Measurements from ENCODE around the gene EGF.

EGF gene

DNA sequence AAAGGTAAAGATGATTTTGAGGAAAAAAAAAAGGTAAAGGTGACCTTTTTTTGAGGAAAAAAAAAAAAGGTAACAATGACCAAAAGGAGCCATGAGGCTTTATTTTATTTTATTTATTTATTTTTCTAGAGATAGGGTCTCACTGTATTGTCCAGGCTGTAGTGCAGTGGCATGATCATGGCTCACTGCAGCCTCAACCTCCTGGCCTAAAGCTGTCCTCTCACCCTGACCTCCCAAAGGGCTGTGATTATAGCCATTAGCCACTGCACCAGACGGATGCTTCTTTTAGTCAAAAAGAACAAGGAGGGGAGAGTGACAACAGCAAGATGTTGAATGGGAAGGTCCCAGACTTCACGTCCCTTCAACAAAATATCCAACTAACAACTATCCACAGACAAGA lies 34.3 kb upstream of the EGF start:
- H3K4me3 ChIP-seq (ENCODE audit: low read depth, low read length): no peak overlapping the region

DNA sequence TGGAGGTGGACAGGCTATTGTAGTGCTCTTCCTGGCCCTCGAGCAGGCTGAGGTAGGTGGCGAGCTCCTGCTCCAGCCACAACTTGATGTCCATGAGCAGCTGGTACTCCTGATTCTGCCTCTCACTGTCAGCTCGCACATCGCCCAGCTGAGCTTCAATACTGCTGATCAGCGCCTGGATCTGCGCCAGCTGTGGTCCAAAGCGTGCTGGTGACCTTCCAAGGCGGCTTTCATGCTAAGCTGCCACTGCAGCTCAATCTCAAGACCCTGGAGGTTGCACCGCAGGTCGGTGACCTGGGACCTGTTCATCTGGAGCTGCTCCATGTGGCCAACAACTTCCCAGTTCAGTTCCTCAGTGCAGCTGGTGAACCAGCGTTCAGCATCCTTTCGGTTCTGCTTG lies 33.6 kb upstream of the EGF start:
- Histone ChIP-seq H3K4me1 (ENCODE audit: control insufficient read depth, insufficient read depth, low read length) (no peaks in the 10 kb centered on the region), H3K27ac (ENCODE audit: low read depth, low read length) (no peak overlapping the region), H3K27me3 (ENCODE audit: control insufficient read depth, insufficient read depth, low read length) (no peaks in the 10 kb centered on the region), H3K9ac (ENCODE audit: low read length) (no peak overlapping the region), H3K4me3 (ENCODE audit: low read depth, low read length) (no peak overlapping the region), H3K36me3 (ENCODE audit: control insufficient read depth, insufficient read depth, low read length) (no peaks in the 10 kb centered on the region), H3K9me3 (ENCODE audit: control insufficient read depth, insufficient read depth, low read depth, low read length) (no peaks in the 10 kb centered on the region)

More for the DNA sequence above, 34.3 kb upstream of the EGF start:
- H3K4me1 ChIP-seq (ENCODE audit: control insufficient read depth, insufficient read depth, low read length): no peaks in the 10 kb centered on the region
- no peaks in the 10 kb centered on the region for H3K27me3 ChIP-seq (ENCODE audit: control insufficient read depth, insufficient read depth, low read length)
- no peak overlapping the region for H3K9ac ChIP-seq (ENCODE audit: low read length)
- no peaks in the 10 kb centered on the region for H3K9me3 ChIP-seq (ENCODE audit: control insufficient read depth, insufficient read depth, low read depth, low read length)
- no peaks in the 10 kb centered on the region for H3K36me3 ChIP-seq (ENCODE audit: control insufficient read depth, insufficient read depth, low read length)
- no peak overlapping the region for H3K27ac ChIP-seq (ENCODE audit: low read depth, low read length)

DNA sequence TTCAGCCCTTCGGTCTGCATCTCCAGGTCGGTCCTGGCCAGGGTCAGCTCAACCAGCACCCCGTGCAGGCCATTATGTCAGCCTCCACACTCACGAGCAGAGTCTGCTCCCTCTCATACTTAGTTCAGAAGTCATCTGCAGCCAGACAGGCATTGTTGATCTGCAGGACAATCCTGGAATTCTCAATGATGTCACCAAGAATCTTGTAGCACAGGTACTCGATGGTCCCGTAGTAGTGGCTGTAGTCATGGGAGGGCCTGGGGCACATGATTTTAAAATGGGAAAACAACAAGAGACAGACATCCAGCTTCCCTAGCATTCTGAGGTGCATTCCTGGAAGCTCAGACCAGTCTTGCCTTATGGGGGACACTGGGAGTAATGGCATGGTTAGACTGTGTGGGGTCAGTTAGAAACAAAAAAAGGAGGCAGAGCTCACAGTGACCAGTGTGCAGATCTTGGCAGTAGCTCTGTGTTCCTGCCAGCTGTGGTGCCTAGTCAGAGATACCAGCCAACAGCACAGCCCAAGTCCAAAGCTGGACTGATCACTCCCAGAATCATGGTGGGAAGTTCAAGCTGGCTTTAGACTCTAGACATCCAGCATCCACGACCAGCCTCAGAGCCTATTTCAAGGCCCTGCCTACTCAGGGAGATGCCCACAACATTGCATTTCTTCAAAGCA lies 32.9 kb upstream of the EGF start:
- no peak overlapping the region for H3K9ac ChIP-seq (ENCODE audit: low read length)
- H3K27ac ChIP-seq (ENCODE audit: low read depth, low read length): no peak overlapping the region
- no peaks in the 10 kb centered on the region for H3K9me3 ChIP-seq (ENCODE audit: control insufficient read depth, insufficient read depth, low read depth, low read length)
- H3K27me3 ChIP-seq (ENCODE audit: control insufficient read depth, insufficient read depth, low read length): no peaks in the 10 kb centered on the region
- H3K4me3 ChIP-seq (ENCODE audit: low read depth, low read length): no peak overlapping the region
- no peaks in the 10 kb centered on the region for H3K36me3 ChIP-seq (ENCODE audit: control insufficient read depth, insufficient read depth, low read length)
- H3K4me1 ChIP-seq (ENCODE audit: control insufficient read depth, insufficient read depth, low read length): no peaks in the 10 kb centered on the region

DNA sequence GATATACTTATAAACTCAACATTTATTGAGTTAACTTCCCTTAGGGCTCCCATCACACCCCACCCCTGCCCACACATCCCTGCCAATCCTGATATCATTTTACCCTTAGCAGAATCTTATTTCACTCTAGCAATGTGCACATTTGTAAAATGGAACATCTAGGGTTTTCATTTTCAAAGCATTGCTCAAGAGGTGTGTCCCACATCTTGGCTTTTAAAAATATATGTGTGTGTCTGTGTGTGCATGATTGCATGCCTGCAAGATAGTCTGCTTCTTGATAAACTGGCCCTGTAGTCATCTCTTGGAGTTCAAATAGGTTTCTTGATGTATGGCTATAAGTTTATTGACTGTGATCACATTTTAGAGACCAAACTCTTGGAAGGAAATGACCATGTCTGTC lies 26.4 kb upstream of the EGF start:
- no peak overlapping the region for H3K27ac ChIP-seq (ENCODE audit: low read depth, low read length)
- H3K4me1 ChIP-seq (ENCODE audit: control insufficient read depth, insufficient read depth, low read length): no peaks in the 10 kb centered on the region
- H3K27me3 ChIP-seq (ENCODE audit: control insufficient read depth, insufficient read depth, low read length): no peaks in the 10 kb centered on the region
- H3K4me3 ChIP-seq (ENCODE audit: low read depth, low read length): no peak overlapping the region
- H3K36me3 ChIP-seq (ENCODE audit: control insufficient read depth, insufficient read depth, low read length): no peaks in the 10 kb centered on the region
- no peaks in the 10 kb centered on the region for H3K9me3 ChIP-seq (ENCODE audit: control insufficient read depth, insufficient read depth, low read depth, low read length)
- no peak overlapping the region for H3K9ac ChIP-seq (ENCODE audit: low read length)

DNA sequence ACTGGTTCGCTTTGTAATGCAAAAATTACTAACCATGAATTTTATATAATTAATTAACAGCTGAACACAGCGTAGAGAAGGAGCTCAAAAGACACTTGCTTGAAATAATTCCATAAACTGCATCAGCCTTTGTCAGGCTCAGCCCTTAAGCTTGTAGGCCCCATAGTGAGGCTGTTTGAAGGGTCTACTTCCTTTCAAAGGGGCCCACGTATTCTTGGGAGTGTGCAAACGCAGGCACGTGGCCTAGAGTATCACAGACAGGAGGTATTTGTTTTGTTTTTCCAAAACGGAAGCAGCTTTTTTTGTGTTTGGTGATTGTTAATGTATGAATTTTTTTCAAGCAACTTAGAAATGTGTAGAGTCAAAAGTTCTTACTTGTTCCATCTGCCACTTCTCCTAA lies 25.6 kb upstream of the EGF start:
- Histone ChIP-seq H3K4me3 (ENCODE audit: low read depth, low read length) (no peak overlapping the region), H3K9ac (ENCODE audit: low read length) (no peak overlapping the region), H3K27me3 (ENCODE audit: control insufficient read depth, insufficient read depth, low read length) (no peaks in the 10 kb centered on the region), H3K4me1 (ENCODE audit: control insufficient read depth, insufficient read depth, low read length) (no peaks in the 10 kb centered on the region), H3K27ac (ENCODE audit: low read depth, low read length) (no peak overlapping the region), H3K36me3 (ENCODE audit: control insufficient read depth, insufficient read depth, low read length) (no peaks in the 10 kb centered on the region), H3K9me3 (ENCODE audit: control insufficient read depth, insufficient read depth, low read depth, low read length) (no peaks in the 10 kb centered on the region)

DNA sequence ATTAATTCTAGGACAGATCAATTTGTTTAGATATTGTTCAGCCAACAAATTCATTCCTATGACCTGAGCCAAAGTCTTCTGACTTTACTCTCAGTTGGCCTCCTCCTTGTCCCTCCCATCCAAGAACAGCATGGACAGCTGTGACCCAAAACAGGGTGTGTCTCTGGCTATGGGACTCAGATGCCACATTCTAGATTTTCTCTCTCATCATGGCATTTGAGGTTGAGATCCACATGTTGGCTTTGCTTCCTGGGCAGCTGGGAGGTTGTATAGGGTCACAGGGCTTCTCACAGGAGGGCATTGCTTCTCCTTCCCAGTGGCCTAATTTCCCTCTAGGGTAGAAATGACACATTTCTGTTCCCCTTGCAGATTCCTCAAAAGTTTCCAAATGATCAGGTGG lies 22.6 kb upstream of the EGF start:
- Histone ChIP-seq H3K9me3 (ENCODE audit: control insufficient read depth, insufficient read depth, low read depth, low read length) (no peaks in the 10 kb centered on the region), H3K27me3 (ENCODE audit: control insufficient read depth, insufficient read depth, low read length) (no peaks in the 10 kb centered on the region), H3K36me3 (ENCODE audit: control insufficient read depth, insufficient read depth, low read length) (no peaks in the 10 kb centered on the region), H3K9ac (ENCODE audit: low read length) (no peak overlapping the region), H3K4me3 (ENCODE audit: low read depth, low read length) (no peak overlapping the region), H3K27ac (ENCODE audit: low read depth, low read length) (no peak overlapping the region), H3K4me1 (ENCODE audit: control insufficient read depth, insufficient read depth, low read length) (no peaks in the 10 kb centered on the region)

DNA sequence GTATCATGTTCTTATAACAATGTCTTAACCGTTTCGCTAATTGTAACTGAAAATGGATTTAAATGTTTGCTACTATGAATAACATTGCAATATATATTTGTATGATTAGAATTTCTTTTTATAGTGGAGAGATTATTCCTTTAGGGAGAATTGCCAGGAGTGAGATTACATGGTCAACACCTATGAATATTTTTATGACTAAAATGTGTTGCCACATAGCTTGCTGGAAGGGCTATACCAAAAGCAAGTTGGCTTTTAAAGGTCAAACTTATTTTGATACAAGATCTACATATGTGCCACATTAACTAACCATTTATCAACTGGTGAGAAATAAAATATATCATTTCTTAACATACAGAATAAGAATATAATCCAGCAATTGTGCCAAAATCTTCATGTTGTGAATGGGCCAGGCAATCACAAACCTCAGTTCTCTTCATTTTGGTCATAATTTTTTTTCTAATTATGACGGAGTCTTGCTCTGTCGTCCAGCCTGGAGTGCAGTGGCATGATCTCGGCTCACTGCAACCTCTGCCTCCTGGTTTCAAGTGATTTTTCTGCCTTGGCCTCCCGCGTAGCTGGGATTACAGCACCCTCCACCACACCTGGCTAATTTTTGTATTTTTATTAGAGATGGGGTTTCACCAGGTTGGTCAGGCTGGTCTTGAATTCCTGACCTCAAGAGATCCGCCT lies 10.0 kb upstream of the EGF start:
- H3K4me3 ChIP-seq (ENCODE audit: low read depth, low read length): no peak overlapping the region

DNA sequence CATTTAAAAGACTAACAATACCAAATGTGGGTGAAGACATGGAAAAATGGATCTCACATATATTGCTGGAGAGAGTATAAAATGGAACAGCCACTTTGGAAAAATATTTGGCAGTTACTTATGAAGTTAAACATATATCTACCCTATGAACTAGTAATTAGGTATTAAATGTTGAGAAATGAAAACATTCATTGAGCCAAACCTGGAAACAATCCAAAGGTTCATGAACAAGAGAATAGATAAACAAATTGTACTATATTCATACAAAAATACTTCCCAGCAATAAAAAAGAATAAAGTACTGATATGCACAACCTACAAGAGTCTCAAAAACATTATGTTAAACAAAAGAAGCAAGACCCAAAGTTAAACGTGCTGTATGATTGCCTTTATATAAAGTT lies 4.0 kb upstream of the EGF start:
- Histone ChIP-seq H3K27me3 (ENCODE audit: control insufficient read depth, insufficient read depth, low read length) (no peaks in the 10 kb centered on the region), H3K4me1 (ENCODE audit: control insufficient read depth, insufficient read depth, low read length) (peaks cover 22% of the 10 kb centered on the region), H3K36me3 (ENCODE audit: control insufficient read depth, insufficient read depth, low read length) (no peaks in the 10 kb centered on the region), H3K9me3 (ENCODE audit: control insufficient read depth, insufficient read depth, low read depth, low read length) (no peaks in the 10 kb centered on the region), H3K27ac (ENCODE audit: low read depth, low read length) (no peak overlapping the region), H3K9ac (ENCODE audit: low read length) (no peak overlapping the region), H3K4me3 (ENCODE audit: low read depth, low read length) (no peak overlapping the region)

More for the DNA sequence above, 10.0 kb upstream of the EGF start:
- Histone ChIP-seq H3K36me3 (ENCODE audit: control insufficient read depth, insufficient read depth, low read length) (no peaks in the 10 kb centered on the region), H3K27me3 (ENCODE audit: control insufficient read depth, insufficient read depth, low read length) (no peaks in the 10 kb centered on the region), H3K27ac (ENCODE audit: low read depth, low read length) (no peak overlapping the region), H3K9ac (ENCODE audit: low read length) (no peak overlapping the region), H3K4me1 (ENCODE audit: control insufficient read depth, insufficient read depth, low read length) (no peaks in the 10 kb centered on the region), H3K9me3 (ENCODE audit: control insufficient read depth, insufficient read depth, low read depth, low read length) (peaks cover 9% of the 10 kb centered on the region; the same call in 1 of the 2 replicates)

DNA sequence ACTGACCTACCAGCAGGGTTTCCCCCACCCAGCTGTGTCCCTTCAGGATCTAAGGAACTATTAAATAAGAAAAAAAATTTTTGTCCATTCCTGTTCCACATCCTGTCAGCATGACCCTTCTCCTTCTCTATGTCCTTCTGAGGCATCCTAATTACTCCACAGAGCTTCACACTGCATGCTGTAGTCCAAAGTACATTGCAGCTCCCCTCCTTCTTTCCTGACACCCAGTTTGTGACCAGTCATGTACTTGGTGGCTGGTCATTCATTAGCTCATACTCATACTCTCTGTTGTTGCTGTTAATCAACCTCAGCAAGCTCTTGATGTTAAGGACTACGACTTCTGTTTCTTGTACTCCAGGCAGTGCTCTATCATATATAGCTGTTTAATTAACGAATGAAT lies 2.4 kb upstream of the EGF start:
- H3K4me3 ChIP-seq (ENCODE audit: low read depth, low read length): no peak overlapping the region

DNA sequence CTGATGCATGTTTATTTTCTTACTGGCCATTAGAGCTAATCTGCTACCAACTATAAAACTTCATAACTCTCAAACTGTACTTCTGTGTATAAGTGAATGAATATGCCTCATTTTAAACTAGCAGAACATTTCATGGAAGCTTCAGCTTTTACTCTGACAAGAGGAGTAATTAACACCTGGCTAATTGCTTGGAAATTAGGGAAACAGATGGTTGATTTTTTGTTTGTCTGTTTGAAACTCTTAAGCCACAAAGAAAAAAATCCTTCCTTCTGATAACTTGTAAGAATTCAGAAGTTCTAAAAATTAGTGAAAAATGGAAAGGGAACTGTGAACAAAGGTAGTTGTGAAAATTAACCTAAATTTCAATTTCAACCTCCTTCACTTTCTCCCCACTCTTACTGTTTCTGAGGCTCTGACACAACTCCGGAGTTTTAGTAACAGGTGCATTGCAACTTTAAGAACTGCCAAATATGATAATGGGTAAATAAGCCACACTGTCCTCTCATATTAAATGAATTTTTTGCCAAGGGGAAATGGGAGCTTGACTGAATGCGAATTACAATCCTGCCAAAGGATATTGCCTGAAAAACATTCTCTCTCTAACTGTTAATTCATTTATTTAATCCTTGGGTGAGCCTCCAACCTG lies 1.0 kb downstream of the EGF start:
- Histone ChIP-seq H3K27ac (ENCODE audit: low read depth, low read length) (peak overlapping the region; percentile 89; the same call in 1 of the 2 replicates), H3K9ac (ENCODE audit: low read length) (peak overlapping the region; percentile 58), H3K9me3 (ENCODE audit: control insufficient read depth, insufficient read depth, low read depth, low read length) (no peaks in the 10 kb centered on the region), H3K27me3 (ENCODE audit: control insufficient read depth, insufficient read depth, low read length) (no peaks in the 10 kb centered on the region), H3K4me1 (ENCODE audit: control insufficient read depth, insufficient read depth, low read length) (peaks cover 45% of the 10 kb centered on the region), H3K4me3 (ENCODE audit: low read depth, low read length) (peak overlapping the region; percentile 44; the same call in 1 of the 2 replicates), H3K36me3 (ENCODE audit: control insufficient read depth, insufficient read depth, low read length) (no peaks in the 10 kb centered on the region)

More for the DNA sequence above, 2.4 kb upstream of the EGF start:
- H3K9ac ChIP-seq (ENCODE audit: low read length): no peak overlapping the region
- no peaks in the 10 kb centered on the region for H3K36me3 ChIP-seq (ENCODE audit: control insufficient read depth, insufficient read depth, low read length)
- H3K27me3 ChIP-seq (ENCODE audit: control insufficient read depth, insufficient read depth, low read length): no peaks in the 10 kb centered on the region
- H3K9me3 ChIP-seq (ENCODE audit: control insufficient read depth, insufficient read depth, low read depth, low read length): no peaks in the 10 kb centered on the region
- peaks cover 34% of the 10 kb centered on the region for H3K4me1 ChIP-seq (ENCODE audit: control insufficient read depth, insufficient read depth, low read length)
- H3K27ac ChIP-seq (ENCODE audit: low read depth, low read length): no peak overlapping the region

DNA sequence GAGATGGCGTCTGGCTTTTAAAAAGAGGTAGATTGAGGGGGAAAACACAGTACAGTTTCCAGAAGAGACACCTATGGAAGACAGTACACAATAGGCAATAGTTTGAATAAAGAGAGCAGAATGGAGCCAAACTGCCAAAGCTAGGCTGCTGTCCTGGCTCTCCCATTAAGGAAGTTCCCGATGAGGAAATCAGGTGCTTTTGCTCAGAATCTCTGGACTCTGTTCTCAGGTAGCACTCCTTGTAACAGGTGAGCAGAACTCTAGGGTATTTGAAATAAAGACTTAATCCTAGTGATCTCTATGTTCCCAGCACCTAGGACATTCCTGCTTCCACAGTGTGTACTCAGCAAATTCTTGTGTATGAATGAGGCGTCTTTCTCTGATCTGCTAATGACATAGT lies 1.6 kb downstream of the EGF start:
- Histone ChIP-seq H3K9me3 (ENCODE audit: control insufficient read depth, insufficient read depth, low read depth, low read length) (no peaks in the 10 kb centered on the region), H3K4me1 (ENCODE audit: control insufficient read depth, insufficient read depth, low read length) (peaks cover 45% of the 10 kb centered on the region), H3K4me3 (ENCODE audit: low read depth, low read length) (peak overlapping the region; percentile 44; the same call in 1 of the 2 replicates), H3K27ac (ENCODE audit: low read depth, low read length) (no peak overlapping the region), H3K27me3 (ENCODE audit: control insufficient read depth, insufficient read depth, low read length) (no peaks in the 10 kb centered on the region), H3K36me3 (ENCODE audit: control insufficient read depth, insufficient read depth, low read length) (no peaks in the 10 kb centered on the region), H3K9ac (ENCODE audit: low read length) (no peak overlapping the region)
